Hepatocyte (in vitro differentiated cells): ENCODE results near the gene IL10RA. TPM values are rescaled to one million over a fixed set of nuclear protein-coding genes. Genes with fewer than 3 reads are reported as not detected.

ENCODE experiments used
- DNase-seq: peaks from one replicate; pipeline ENCODE4 v3.0.0-alpha.2; 2016; ENCODE audit warnings: low spot score
- H2AFZ ChIP-seq: fragments of 200-600 bp; sonication (generic); 2 replicates; pipeline ENCODE4 v1.6.0; 2016; ENCODE audit warnings: antibody characterized with exemption, mild to moderate bottlenecking
- H3K27ac ChIP-seq: fragments of 200-600 bp; sonication (generic); 2 replicates; pipeline ENCODE4 v1.5.1; 2016; ENCODE audit warnings: mild to moderate bottlenecking
- H3K27me3 ChIP-seq: fragments of 200-600 bp; sonication (generic); 2 replicates; pipeline ENCODE4 v1.6.1; 2016
- H3K36me3 ChIP-seq: fragments of 200-600 bp; sonication (generic); replicated peaks from 2 replicates; pipeline ENCODE4 v1.5.1; 2016; ENCODE audit warnings: low read depth; ENCODE audit not compliant: insufficient read depth
- H3K4me1 ChIP-seq: fragments of 200-600 bp; sonication (generic); 2 replicates; pipeline ENCODE4 v1.5.1; 2016; ENCODE audit warnings: mild to moderate bottlenecking, moderate library complexity; ENCODE audit not compliant: insufficient read depth
- H3K4me2 ChIP-seq: fragments of 200-600 bp; sonication (generic); 2 replicates; pipeline ENCODE4 v1.6.0; 2016
- H3K4me3 ChIP-seq: fragments of 200-600 bp; sonication (generic); 2 replicates; pipeline ENCODE4 v1.5.1; 2016; ENCODE audit warnings: mild to moderate bottlenecking
- H3K79me2 ChIP-seq: fragments of 200-600 bp; sonication (generic); 2 replicates; pipeline ENCODE4 v1.6.0; 2017; ENCODE audit warnings: mild to moderate bottlenecking
- H3K9me2 ChIP-seq: fragments of 200-600 bp; sonication (generic); replicated peaks from 2 replicates; pipeline ENCODE4 v1.6.0; 2017; ENCODE audit warnings: mild to moderate bottlenecking; ENCODE audit not compliant: insufficient read depth
- H3K9me3 ChIP-seq: fragments of 200-600 bp; sonication (generic); 2 replicates; pipeline ENCODE4 v1.5.1; 2016; ENCODE audit warnings: low read depth, mild to moderate bottlenecking
- H4K20me1 ChIP-seq: fragments of 200-600 bp; sonication (generic); 2 replicates; pipeline ENCODE4 v1.6.0; 2016; ENCODE audit warnings: mild to moderate bottlenecking; ENCODE audit not compliant: insufficient read depth, poor library complexity, severe bottlenecking
- EZH2 ChIP-seq: fragments of 200-600 bp; sonication (generic); IDR thresholded peaks from 2 replicates; pipeline ENCODE4 v1.6.1; 2016; ENCODE audit warnings: antibody characterized with exemption, mild to moderate bottlenecking, borderline replicate concordance
- EZH2phosphoT487 ChIP-seq: fragments of 200-600 bp; sonication (generic); IDR thresholded peaks from one replicate; pipeline ENCODE4 v1.6.1; 2018; ENCODE audit warnings: antibody characterized with exemption, mild to moderate bottlenecking, low read depth, moderate library complexity; ENCODE audit not compliant: unreplicated experiment, severe bottlenecking
- WGBS: methylation state at CpG from one replicate; pipeline ENCODE4 v1.1.6; 2016; ENCODE audit warnings: low lambda C conversion rate; ENCODE audit errors: missing lambda C conversion rate; 5-methylcytosine and 5-hydroxymethylcytosine counted together
- polyA plus RNA-seq: library from polyadenylated mRNA; unstranded; fragments of >200 nt; fragmentation: Nextera tagmentation; extraction: Ambion mirVana; gene quantifications from 2 replicates; pipeline ENCODE4 v1.2.1, GENCODE V29; 2016
- total RNA-seq: library from RNA; depleted of rRNA; stranded (reverse); fragments of >200 nt; gene quantifications from 2 replicates; pipeline ENCODE4 v1.2.3, GENCODE V29; 2014
- TF ChIP-seq, protein P1 (sequence below): fragments of 200-600 bp; sonication (generic); IDR thresholded peaks from 2 replicates; pipeline ENCODE4 v1.5.1; 2016; ENCODE audit warnings: antibody characterized with exemption, mild to moderate bottlenecking; ENCODE audit not compliant: poor library complexity

The IL10RA gene
- total and polyA plus RNA-seq, 2 experiments from 2014 or later, result 1.5 to 2.3 TPM

DNA sequence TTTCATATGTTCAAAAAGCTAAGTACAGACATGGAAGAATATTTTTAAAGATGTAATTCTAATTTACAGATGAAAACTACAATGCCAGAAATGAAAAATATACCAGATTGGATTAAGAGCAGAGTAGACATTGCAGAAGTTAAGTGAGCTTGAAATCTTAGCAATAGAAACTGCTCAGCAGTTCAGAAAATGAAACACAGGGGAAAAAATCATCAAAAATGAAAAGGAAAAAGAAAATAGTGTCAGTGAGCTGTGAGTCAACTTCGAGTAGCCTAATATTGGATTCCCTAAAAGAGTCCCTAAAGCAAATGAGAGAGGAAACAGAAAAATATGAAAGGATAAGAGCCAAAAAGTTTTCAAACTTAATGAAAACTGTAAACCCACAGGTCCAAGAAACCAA, 25.8 kb upstream of the IL10RA start:
- 84% methylated on average over 1 of the region's 1 CpG for WGBS
- Histone ChIP-seq H3K27ac (no peak overlapping the region), H3K36me3 (no peaks in the 10 kb centered on the region), H3K27me3 (no peaks in the 10 kb centered on the region), H3K4me1 (no peaks in the 10 kb centered on the region), H3K9me2 (no peaks in the 10 kb centered on the region), H3K79me2 (no peaks in the 10 kb centered on the region), H3K4me2 (no peak overlapping the region), H2AFZ (no peak overlapping the region), H3K4me3 (no peak overlapping the region), H4K20me1 (no peaks in the 10 kb centered on the region), H3K9me3 (no peaks in the 10 kb centered on the region)
- DNase-seq, result no peak
- TF ChIP-seq EZH2phosphoT487 (no peak), EZH2 (no peak)
- TF ChIP-seq, protein P1, sequence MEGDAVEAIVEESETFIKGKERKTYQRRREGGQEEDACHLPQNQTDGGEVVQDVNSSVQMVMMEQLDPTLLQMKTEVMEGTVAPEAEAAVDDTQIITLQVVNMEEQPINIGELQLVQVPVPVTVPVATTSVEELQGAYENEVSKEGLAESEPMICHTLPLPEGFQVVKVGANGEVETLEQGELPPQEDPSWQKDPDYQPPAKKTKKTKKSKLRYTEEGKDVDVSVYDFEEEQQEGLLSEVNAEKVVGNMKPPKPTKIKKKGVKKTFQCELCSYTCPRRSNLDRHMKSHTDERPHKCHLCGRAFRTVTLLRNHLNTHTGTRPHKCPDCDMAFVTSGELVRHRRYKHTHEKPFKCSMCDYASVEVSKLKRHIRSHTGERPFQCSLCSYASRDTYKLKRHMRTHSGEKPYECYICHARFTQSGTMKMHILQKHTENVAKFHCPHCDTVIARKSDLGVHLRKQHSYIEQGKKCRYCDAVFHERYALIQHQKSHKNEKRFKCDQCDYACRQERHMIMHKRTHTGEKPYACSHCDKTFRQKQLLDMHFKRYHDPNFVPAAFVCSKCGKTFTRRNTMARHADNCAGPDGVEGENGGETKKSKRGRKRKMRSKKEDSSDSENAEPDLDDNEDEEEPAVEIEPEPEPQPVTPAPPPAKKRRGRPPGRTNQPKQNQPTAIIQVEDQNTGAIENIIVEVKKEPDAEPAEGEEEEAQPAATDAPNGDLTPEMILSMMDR, result no peak

DNA sequence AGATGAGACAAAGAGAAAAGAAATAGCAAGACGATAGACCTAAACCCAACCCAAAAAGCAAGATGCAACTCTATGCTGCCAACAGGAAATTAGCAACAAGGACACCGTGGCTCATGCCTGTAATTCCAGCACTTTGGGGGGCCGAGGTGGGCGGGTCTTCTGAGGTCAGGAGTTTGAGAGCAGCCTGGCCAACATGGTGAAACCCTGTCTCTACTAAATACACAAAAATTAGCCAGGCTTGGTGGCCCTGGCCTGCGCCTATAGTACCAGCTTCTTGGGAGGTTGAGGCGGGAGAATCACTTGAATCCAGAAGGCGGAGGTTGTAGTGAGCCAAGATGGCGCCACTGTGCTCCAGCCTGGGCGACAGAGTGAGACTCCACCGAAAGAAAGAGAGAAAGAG, 24.3 kb upstream of the IL10RA start:
- Histone ChIP-seq H3K27ac (no peak overlapping the region), H3K27me3 (no peaks in the 10 kb centered on the region), H3K36me3 (no peaks in the 10 kb centered on the region), H3K4me3 (no peak overlapping the region), H3K79me2 (no peaks in the 10 kb centered on the region), H2AFZ (no peak overlapping the region), H4K20me1 (no peaks in the 10 kb centered on the region), H3K4me2 (no peak overlapping the region), H3K9me2 (no peaks in the 10 kb centered on the region), H3K9me3 (no peaks in the 10 kb centered on the region), H3K4me1 (no peaks in the 10 kb centered on the region)
- TF ChIP-seq EZH2 (no peak), EZH2phosphoT487 (no peak)
- TF ChIP-seq, protein P1, result no peak
- WGBS, result 89% methylated on average over 10 of the region's 10 CpGs
- no peak for DNase-seq

DNA sequence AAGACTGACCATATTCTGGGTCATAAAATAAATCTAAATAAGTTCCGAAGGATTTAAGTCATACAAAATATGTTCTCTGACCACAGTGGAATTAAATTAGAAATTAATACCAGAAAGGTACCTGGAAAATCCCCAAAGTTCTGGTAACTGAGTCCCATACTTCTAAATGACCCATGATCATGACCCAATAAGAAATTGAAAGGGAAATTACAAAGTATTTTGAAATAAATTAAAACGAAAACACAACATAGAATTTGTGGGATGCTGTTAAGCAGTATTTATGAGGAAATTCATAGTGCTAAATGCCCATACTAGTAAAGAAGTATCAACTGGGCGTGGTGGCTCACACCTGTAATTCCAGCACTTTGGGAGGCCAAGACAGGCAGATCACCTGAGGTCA, 23.4 kb upstream of the IL10RA start:
- no peak overlapping the region for H2AFZ ChIP-seq
- no peak overlapping the region for H3K4me2 ChIP-seq
- no peaks in the 10 kb centered on the region for H3K4me1 ChIP-seq
- no peaks in the 10 kb centered on the region for H3K79me2 ChIP-seq
- no peaks in the 10 kb centered on the region for H3K36me3 ChIP-seq
- H3K9me2 ChIP-seq, result no peaks in the 10 kb centered on the region
- no peaks in the 10 kb centered on the region for H4K20me1 ChIP-seq
- no peak for DNase-seq
- H3K9me3 ChIP-seq, result no peaks in the 10 kb centered on the region
- no peak overlapping the region for H3K4me3 ChIP-seq
- no peaks in the 10 kb centered on the region for H3K27me3 ChIP-seq
- TF ChIP-seq, protein P1, result no peak
- no peak for TF ChIP-seq EZH2
- TF ChIP-seq EZH2phosphoT487, result no peak
- no peak overlapping the region for H3K27ac ChIP-seq
- 93% methylated on average over 3 of the region's 3 CpGs for WGBS

DNA sequence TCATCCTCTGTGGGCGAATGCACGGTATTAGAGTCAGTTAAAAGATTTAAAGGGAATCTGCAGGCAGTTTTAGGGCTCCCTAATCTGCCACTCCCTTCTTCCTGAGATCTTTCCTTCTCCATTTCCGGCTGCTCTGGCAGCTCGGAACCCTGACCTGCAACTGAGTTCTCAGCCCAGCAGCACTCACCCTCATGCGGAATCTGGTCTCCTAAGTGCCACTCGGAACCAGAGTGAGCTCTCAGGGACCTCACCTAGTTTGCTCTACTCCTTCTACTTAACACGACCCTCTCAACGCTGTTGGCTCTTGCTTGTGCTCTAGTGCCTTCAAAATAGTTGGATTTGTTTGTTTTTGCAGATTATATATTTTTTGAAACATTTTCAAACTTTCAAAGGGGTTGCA, 19.3 kb upstream of the IL10RA start:
- no peaks in the 10 kb centered on the region for H3K9me2 ChIP-seq
- no peaks in the 10 kb centered on the region for H3K4me1 ChIP-seq
- H2AFZ ChIP-seq, result no peak overlapping the region
- H3K27me3 ChIP-seq, result no peaks in the 10 kb centered on the region
- H3K27ac ChIP-seq, result no peak overlapping the region
- H3K36me3 ChIP-seq, result no peaks in the 10 kb centered on the region
- no peak overlapping the region for H3K4me2 ChIP-seq
- no peaks in the 10 kb centered on the region for H3K79me2 ChIP-seq
- H3K9me3 ChIP-seq, result no peaks in the 10 kb centered on the region
- DNase-seq, result no peak
- H4K20me1 ChIP-seq, result no peaks in the 10 kb centered on the region
- H3K4me3 ChIP-seq, result no peak overlapping the region
- WGBS, result 87% methylated on average over 8 of the region's 8 CpGs
- no peak for TF ChIP-seq EZH2phosphoT487
- TF ChIP-seq, protein P1, result no peak
- TF ChIP-seq EZH2, result no peak
